Stimulated activated CD8-positive, alpha-beta memory T cell treated with anti-CD3 and anti-CD28 coated beads, Interleukin-15, amount 100 ng/mL, for 48 hours (primary cell): Measurements from ENCODE around the gene RIT2.

Source experiments
- DNase-seq, 2 donors: peaks; one replicate each; pipeline ENCODE4 v3.0.0-alpha.2; 2020; ENCODE audit warnings: low read depth in 2 of 2

Gene RIT2

DNA sequence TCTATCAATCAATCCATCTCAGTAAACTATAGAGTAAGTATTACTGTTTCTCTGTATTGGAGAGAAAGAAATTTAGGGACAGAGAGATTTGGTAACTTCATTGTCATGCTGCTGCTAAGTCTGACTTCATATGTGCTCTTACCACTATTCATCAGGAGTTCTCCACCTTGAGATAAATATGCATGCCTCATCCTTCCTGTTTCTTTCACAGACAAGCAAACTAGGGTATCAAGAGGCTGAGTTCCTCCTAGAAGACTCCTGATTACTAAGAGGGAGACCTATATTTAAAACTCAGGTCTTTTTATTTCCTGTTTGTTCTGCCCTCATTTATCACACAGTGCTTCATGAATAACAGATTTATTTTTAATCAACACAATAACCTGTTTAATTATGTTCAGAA, 34.1 kb downstream of the RIT2 start:
- DNase-seq = no peak

DNA sequence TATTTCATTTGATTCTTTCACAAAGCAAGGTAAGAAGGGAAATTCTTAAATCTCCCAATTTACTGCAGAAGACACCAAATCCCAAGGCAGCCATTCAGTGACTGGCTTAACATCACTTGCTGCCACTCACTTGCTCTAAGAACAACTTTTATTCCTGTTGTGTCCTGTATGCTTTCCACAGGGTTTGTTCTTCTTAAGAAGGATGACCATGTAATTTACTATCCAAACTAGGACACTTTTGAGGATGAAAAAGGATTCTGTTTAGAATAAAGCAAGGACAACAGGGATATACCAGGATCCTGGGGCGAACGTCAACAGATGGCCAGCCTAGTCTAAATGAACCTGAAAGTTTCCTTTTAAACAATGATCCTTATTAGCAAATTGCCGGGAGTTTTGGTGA, 34.8 kb downstream of the RIT2 start:
- no peak for DNase-seq

DNA sequence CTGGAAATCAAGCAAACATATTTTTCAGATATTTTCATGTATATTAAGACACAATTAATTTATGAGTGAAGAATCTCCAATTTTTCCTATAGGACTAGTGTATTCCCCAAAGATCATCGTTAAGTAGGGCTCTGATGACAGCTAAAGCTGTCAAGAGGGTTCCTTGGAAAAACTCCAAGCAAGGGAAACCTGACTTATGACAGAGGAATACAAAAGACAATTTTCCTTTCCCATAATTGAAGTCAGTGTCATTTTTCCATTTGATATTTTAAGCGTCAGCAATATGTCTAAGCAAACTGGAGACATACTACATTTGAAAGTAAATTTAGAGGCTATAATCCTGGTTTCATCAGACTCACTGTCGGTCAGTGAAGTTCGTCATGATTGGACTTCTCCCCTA, 36.1 kb downstream of the RIT2 start:
- DNase-seq = no peak

DNA sequence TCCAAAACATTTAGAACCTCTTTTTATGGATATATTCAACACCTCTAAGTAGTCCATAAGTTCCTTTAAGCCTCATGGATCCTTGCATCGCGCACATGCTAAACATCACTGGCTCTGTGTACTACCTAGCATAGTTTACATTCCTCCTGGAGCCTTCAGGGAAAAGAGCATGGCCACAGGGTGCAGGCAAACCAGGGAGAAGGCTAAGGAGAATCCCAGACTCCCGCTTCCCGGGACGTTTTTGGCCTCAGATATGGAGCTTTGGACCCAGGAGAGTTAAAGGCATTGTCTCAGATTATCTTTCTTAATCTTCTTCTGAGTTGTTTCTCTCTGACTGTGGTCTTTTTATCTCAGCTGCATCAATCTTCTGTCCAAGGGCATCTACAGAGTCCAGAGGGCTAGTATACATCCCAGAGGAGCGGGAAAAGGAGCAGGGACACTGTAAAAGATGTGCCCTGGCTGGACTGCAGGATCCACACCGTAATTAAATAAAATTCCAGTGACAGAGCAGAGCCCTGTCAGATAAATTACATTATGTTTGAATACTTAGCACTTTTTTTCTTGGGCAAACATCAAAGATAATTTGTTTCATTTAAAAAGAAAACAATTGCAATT, 36.9 kb downstream of the RIT2 start:
- no peak for DNase-seq

DNA sequence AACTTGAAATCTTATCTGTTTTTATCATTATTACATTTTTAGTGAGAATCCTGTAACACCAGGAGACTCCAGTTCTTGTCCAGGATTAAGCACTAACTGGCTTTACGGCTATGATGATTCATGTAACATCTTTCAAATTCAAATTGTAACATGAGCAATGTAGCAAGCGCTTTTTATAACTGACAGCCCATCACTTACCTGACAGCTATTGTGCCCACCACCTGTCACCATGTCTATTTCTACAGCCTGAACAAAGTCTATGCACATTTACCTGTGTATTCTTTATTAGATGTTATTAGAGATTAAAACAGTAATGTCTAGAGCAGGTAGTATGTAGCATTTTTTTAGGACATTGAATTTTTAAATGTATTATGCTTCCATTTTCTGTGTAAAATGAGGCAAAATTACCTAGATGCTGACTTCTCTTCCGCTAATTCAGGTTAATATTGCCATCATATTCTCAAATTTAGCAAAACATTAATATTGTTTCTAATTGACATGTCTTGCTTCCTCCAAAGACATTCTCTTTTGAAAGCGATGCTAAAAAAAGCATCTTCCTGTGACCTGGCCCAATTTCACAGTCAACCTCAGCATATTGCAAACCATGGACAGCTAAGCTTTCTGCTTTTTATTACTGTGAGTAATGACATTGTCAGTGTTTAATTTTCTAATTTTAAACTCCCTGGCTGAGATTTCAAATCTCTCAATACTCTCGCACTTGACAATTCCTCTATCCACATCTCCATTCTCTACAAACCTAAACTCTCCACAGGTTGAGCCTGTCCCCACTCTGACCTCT, 37.8 kb downstream of the RIT2 start:
- no peak for DNase-seq

DNA sequence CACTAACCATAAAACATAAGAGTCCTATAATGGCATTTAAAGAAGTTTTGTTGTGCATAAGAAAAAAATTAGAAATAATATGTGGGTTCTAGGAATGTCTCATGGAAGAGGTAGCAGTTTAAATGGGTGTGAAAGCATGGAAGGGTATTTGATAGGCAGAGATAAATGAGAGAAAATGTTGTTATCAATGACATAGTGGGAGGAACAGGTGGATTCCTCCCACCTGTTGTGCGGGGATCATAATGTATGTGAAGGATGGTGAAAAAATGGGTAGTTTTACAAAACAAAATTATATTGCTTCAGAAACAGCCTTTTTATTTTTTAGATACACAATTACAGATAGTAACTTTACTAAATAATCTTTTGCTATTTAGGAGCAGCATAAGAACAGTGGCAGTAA, 41.7 kb downstream of the RIT2 start:
- DNase-seq = no peak

DNA sequence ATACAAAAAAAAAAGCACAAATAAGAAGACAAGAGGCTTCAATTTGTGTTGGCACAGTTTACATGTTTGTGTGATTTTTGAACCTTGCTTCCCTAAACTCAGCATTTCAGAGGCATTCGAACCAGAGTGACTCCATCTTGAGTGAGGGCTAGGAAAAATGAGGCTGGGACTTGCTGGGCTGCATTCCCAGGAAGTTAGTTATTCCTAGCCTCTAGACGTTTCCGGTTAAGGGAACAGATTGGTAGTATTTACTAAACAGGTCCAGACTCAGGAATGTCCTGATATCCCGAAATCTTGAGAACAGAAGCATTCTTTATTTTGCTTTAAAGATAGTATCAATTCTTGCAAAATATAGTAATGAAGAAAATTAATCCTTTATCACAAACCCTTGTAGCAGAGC, 46.7 kb downstream of the RIT2 start:
- no peak for DNase-seq

DNA sequence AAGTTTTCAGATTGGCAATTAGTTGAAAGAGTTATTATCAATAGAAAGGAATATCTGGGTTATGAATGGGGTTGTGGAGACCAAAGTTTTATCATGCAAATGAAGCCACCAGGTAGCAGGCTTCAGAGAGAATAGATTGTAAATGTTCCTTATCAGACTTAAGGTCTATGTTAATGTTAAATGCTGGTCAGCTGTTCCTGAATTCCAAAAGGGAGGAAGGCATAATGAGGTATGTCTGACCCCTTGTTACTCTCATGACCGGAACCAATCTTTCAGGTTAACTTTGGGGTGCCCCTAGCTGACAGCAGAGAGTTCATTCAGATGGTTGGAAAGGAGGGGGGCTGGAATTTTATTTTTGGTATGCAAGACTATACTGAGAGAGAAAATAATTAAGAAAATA, 47.9 kb downstream of the RIT2 start:
- DNase-seq = no peak

DNA sequence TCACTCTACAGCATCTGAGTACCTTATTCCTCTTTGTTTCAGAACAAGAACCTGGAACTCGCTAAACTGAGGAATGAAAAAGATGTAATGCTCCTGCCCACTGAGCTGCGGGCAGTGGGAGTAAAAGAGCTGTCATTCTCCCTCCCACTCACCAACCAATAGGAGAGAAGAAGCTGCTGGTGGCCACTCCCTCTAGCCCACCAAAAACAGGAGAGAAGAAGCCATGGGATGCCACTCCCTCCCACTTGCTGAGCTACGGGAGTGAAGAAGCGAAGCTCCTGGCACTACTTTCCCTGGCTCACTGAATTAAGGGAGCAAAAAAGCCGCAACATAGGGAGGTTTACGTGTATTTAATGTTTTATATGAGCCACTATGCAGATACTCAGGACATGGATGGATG, 53.7 kb downstream of the RIT2 start:
- DNase-seq = no peak

DNA sequence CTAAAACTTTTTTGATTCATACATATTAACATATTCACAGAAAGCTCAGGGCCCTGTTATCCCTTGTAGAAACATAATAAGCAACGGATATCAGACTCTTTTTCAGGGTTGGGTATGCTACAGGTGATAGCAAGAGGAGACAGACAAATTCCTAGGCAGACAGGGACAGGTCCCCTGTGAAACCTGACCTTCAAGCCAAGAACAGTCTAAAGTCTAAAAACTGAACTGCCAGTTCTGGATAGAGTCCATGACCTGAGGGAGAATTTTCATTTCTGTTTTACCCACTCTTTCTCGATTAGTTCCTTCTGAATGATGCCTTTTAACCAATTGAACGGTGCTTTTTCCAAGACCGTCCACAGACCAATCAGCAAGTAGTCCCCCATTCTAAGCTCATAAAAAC, 54.2 kb downstream of the RIT2 start:
- DNase-seq = no peak

DNA sequence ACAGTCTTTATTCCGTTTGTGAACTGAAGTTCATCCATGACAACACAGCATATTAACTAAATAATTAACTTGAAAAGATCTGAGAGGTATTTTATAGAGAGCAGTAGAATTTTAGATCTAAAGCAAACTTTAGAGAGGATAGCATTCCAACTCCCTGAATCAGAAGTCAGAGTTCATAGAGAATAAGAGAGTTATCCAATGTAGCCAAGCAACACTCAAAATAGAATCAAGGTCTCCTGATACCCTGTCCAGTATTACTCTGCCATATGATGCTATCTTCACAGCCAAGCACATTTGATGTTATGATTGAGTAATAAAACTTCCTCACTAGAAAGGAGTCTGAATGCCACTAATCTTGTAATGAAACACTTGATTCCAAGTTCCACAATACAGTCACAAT, 55.5 kb downstream of the RIT2 start:
- DNase-seq = no peak

DNA sequence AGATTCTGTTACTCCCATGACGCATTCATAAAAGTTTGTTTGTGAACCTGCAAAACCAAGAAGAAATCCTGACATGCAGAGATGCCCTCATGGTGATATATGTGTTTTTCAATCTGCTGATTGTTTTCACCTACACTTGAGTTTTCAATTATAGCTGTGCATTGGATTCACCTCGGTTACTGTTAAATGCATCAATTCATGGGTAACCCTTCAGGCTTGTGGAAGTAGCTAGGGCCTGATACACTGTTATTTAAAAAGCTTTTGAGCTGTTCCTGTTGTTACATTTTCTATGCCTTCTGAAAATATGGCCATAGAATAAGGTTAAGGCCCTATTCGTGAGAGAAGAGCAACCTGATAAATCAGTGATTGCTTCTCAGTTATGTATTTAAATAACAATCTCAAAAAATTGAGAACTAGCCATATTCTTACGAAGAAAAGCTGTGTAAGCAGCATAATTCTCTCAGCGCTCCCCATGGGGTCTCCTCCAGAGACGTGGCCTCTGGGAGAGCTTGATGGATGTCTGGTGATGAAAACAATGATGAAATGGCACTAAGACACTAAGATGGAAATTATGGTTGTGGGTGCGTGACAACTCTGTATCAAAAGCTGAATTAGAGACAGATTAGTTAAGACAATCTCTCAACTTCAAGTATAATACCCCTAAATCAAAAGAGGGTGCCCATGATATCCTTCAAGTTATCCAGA, 60.5 kb downstream of the RIT2 start:
- no peak for DNase-seq

DNA sequence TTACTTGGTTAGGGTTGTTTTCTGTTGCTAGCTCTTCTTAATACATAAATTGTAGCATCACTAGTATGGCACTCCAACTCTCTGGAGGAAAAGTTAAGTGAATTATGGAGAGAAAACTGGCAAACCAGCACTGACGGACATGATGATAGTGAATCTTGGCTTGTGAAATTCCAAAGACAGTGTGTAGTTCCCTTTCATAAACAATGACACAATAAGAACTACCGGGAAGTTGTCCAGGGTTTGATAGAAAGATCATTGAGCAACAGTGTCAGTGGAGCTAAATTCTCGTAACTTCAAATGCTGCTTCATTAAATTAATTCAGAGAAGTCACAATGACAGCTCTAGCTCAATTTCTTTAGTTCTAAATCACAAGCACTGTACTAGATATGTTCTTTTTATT, 66.5 kb downstream of the RIT2 start:
- DNase-seq = no peak

DNA sequence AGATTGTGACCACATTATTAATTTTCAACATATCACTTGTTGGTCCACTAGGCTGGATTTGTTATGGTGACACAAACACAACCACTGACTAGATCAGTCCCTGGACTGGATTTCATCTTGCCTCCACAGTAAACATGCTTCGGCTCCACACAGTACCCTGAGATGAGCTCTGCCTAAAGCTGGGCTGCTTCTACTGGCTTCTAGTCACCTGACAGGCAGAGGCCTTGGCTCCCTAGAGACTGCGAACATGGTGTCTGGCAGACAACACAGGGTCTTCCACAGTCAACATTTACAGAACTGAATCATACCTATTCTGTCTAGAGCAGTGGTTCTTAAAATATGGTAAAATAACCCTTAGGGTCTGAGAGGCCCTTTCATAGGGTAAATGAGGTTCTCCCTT, 69.2 kb downstream of the RIT2 start:
- DNase-seq = no peak

DNA sequence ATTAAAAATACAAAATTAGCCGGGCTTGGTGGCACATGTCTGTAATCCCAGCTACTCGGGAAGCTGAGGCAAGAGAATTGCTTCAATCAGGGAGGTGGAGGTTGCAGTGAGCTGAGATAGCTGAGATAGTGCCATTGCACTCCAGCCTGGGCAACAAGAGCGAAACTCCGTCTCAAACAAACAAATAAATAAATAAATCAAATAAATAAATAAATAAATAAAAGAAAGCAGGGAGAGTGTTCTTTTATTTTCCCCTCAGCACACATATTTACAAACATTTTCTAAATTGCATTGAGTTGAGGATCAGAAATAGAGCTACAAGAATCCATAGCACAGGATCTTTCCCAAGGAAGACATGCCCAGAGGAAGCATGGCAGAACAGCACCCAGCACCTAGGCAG, 71.9 kb downstream of the RIT2 start:
- no peak for DNase-seq

DNA sequence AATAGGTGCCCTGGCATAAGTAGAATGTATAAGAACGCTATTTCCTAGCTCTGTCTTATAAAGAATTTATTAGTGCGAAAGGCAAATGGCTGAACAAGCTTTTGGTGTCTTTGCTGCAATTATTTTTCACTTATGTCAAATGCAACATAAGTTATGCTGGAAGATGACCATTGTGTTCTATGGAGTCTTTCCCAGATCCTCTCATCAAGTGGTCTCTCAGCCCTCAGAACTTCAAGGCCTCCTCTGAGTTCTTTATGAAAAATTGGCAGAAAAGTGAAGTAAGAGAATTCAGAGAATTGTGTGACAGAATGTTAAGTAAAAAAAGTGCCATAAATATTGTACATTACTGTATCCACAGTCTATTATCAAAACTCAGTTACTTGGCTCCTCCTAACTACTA, 75.2 kb downstream of the RIT2 start:
- no peak for DNase-seq

DNA sequence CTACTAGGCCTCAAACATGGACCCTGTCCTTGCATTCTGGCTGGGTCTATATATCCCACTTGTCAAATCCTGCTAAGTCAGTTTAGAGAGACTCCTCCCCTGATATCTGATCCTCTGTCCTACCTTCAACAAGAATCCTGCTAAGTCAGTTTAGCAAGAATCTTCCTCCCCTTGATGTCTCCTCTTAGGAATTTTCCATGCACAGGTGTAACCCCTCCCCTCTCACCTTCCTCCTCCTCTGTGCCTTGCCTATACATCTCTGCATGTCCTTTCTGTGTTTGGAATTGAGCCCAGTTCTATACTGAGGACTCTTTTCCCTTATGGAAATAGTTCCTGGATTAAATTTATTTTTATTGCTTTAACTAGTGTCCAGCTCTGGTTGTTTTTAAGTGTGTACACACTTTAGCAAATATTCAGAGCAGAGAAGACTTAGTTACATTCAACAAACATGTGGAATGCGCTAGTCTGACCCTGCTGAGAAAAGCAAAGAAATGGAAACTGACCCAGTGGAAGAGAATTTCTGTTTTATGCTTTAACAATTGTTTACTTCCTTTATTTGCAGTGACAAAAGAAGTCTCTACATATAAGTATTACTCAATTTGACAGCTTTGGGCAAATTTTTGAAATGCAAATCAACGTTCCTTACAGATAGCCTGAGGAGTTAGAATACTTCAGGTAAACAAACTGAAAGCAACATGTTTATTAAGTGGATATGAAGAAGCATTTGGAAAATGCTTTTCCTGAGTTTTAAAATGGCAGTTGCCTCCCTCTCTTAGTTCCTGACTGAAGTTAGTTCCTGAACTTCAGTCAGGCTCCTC, 80.6 kb downstream of the RIT2 start:
- no peak for DNase-seq

DNA sequence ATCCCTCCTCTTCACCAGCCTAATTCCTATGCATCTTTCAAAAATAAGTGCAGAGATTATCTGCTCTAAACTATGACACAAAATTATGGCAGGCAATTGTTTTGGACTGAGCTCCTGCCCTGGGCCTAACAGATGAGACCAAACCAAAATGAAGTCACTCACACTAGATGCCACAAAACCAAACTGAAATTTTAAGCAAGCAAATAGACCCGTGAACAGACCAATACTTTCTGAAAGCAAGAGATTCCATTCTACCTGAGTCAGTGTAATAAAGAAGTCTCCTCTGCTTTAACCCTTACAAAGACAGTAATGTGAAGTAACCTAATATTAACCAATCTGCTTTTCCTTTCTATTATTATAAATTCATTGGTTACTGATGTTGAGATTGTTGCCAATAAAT, 84.3 kb downstream of the RIT2 start:
- DNase-seq = no peak

DNA sequence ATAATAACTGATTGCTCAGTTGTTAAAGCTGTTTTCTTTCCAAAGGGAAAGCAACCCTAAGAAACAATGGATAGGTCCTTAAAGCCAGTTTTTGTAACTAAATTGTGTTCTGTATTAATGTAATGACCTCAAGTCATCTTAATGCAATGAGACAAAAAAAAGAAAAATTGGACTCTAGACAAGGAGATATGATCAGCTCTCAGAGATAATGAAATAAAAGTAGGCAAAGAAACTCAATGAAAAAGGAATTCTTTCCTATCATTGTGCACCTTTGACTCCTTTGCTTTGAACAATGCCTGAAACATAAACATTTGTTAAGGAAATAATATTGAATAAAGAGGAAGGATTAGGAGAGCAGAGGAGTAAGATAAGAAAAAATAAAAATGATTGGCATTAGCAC, 86.1 kb downstream of the RIT2 start:
- DNase-seq = no peak

DNA sequence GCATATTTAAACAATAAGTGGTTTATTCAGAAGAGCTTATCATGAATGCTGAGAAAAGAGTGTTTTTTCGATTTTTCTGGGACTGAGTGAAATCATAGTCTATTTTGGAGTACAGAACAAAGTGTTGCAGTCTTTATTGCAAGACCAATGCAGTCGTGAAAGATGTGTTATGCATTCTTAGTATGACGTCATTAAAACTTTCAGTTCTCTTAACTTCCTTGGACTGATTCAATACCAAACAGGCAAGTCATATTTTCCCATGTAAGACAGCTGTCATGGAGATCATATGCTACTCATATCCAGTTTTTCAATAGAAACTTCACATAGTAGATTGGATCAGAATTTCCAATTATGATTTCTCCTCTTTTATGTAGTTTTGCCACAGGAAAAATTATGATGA, 92.6 kb downstream of the RIT2 start:
- no peak for DNase-seq

DNA sequence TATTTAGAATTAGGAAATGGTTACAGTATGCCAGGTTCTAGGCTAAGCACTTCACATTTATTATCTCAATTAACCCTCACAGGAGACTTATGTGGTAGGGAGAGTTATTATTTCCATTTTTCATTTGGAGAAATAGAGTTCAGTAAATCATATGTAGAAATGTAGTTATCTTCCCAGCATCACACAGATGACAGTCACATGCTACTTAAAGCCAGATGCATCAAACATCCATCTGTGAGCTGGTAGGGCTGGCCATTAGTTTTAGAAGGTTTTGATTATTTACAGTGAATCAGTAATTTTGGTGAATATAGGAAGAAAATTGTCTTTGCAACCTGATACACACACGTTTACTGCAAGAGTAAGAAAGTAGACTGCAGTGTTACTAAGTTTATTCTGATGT, 97.9 kb downstream of the RIT2 start:
- no peak for DNase-seq

DNA sequence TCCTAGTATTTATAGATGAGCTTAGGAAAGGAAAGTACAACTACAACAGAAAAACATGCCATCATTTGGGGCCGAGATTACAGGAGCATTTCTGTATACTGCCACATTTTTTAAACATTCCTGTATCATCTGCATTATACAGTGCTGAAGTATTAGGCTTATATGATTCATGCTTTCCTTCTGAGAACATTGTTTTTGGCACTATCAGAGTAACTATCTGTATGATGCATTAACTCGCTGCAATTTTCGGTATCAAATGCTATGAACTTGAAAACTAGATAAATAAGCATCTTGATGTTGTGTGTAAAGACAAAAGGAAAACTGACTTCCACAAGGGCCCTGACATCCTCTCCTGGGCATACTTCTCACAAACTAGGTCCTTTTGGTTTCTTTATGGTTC, 102.0 kb downstream of the RIT2 start:
- DNase-seq = no peak
